A673 (cell line): ENCODE data around the gene EFCAB8. TPM values are rescaled to one million over a fixed set of nuclear protein-coding genes. Genes with fewer than 3 reads are reported as not detected.

ENCODE experiments used
- BruUV-seq: library from RNA; stranded (reverse); fragments of 400-500 nt; replicated peaks from 2 replicates; lab custom pipeline; 2021; lab: Mats Ljungman, UMichigan
- CTCF ChIA-PET: fragments of 300-600 bp; sonication (Branson Sonifier 250); formaldehyde crosslinking; loops from one replicate; lab custom pipeline; 2022; ENCODE audit warnings: antibody characterized with exemption; lab: Charles Lee
- POLR2A ChIA-PET: fragments of 300-600 bp; sonication (Branson Sonifier 250); formaldehyde crosslinking; loops from one replicate; lab custom pipeline; 2022; ENCODE audit warnings: antibody characterized with exemption; ENCODE audit not compliant: low non-redundant PET; lab: Charles Lee
- DNase-seq: peaks from one replicate; pipeline ENCODE4 v3.0.0-alpha.2; 2015; ENCODE audit warnings: low spot score
- H3K27ac ChIP-seq: fragments of 200-600 bp; sonication (generic); 2 replicates; pipeline ENCODE4 v1.5.1; 2016; ENCODE audit warnings: mixed run types, low read depth, mild to moderate bottlenecking, mixed read lengths, antibody characterized with exemption, low read length; ENCODE audit not compliant: poor library complexity, severe bottlenecking
- H3K27me3 ChIP-seq: fragments of 200-600 bp; sonication (generic); replicated peaks from 2 replicates; pipeline ENCODE4 v1.6.1; 2017; ENCODE audit warnings: mixed run types, low read depth, mild to moderate bottlenecking, mixed read lengths, antibody characterized with exemption, low read length; ENCODE audit not compliant: insufficient read depth, poor library complexity
- H3K36me3 ChIP-seq: fragments of 200-600 bp; sonication (generic); 2 replicates; pipeline ENCODE4 v1.6.1; 2016; ENCODE audit warnings: mixed run types, mild to moderate bottlenecking, mixed read lengths, antibody characterized with exemption, low read length; ENCODE audit not compliant: insufficient read depth, poor library complexity, severe bottlenecking
- H3K4me1 ChIP-seq: fragments of 200-600 bp; sonication (generic); 2 replicates; pipeline ENCODE4 v1.6.1; 2017; ENCODE audit warnings: mixed run types, mild to moderate bottlenecking, mixed read lengths, antibody characterized with exemption, low read length; ENCODE audit not compliant: insufficient read depth, poor library complexity, severe bottlenecking
- H3K4me3 ChIP-seq: fragments of 200-600 bp; sonication (generic); 2 replicates; pipeline ENCODE4 v1.5.1; 2016; ENCODE audit warnings: low read depth, mixed run types, mild to moderate bottlenecking, mixed read lengths, low read length; ENCODE audit not compliant: poor library complexity, severe bottlenecking
- H3K9me3 ChIP-seq: fragments of 200-600 bp; sonication (generic); 2 replicates; pipeline ENCODE4 v1.6.1; 2016; ENCODE audit warnings: mixed run types, low read depth, mild to moderate bottlenecking, mixed read lengths, antibody characterized with exemption, low read length; ENCODE audit not compliant: poor library complexity, severe bottlenecking
- CTCF ChIP-seq: fragments of 300-800, 200-600 bp; sonication (generic); conservative IDR thresholded peaks from 2 replicates; pipeline ENCODE4 v1.5.1; 2017; ENCODE audit warnings: low read depth, mild to moderate bottlenecking, antibody characterized with exemption, low read length, moderate library complexity, mixed read lengths
- EZH2 ChIP-seq: fragments of 200-600 bp; sonication (generic); IDR thresholded peaks from 2 replicates; pipeline ENCODE4 v1.6.1; 2017; ENCODE audit warnings: borderline replicate concordance, low read depth, mild to moderate bottlenecking, mixed read lengths, antibody characterized with exemption, low read length; ENCODE audit not compliant: poor library complexity, severe bottlenecking
- intact Hi-C: fragments of 100-400 bp; cut with micrococcal nuclease; formaldehyde crosslinking; loops from one replicate; pipeline ENCODE4 v1.10.0; 2022; ENCODE audit not compliant: unreplicated experiment
- total RNA-seq: library from RNA; stranded (reverse); gene quantifications from 2 replicates; pipeline ENCODE4 v1.2.3, GENCODE V29; 2021

EFCAB8 gene
- total RNA-seq, 1 experiment from 2014 or later: not detected

- H3K4me1 ChIP-seq: no peaks in the 10 kb centered on the region
- DNase-seq: no peak
- ChIA-PET CTCF (no interaction called here), POLR2A (no interaction called here)
- intact Hi-C loops: no loop called here
- no peaks in the 10 kb centered on the region for H3K9me3 ChIP-seq
- H3K27ac ChIP-seq: no peak overlapping the region
- no peaks in the 10 kb centered on the region for H3K27me3 ChIP-seq
- no peaks in the 10 kb centered on the region for H3K36me3 ChIP-seq
- no peak overlapping the region for H3K4me3 ChIP-seq
- BruUV-seq: no TSS peak
- no peak for TF ChIP-seq CTCF
- no peak for TF ChIP-seq EZH2
These were observed 24.4 kb downstream of the EFCAB8 start for GRCh38 chr20:32883081-32883480.

GRCh38 chr20:32885185-32885584, 26.5 kb downstream of the EFCAB8 start:
- no peaks in the 10 kb centered on the region for H3K9me3 ChIP-seq
- H3K27me3 ChIP-seq: no peaks in the 10 kb centered on the region
- no peak for TF ChIP-seq EZH2
- TF ChIP-seq CTCF: no peak
- no TSS peak for BruUV-seq
- no peak for DNase-seq
- H3K4me3 ChIP-seq: no peak overlapping the region
- POLR2A ChIA-PET: no interaction called here
- no peaks in the 10 kb centered on the region for H3K4me1 ChIP-seq
- H3K36me3 ChIP-seq: no peaks in the 10 kb centered on the region
- no peak overlapping the region for H3K27ac ChIP-seq
- CTCF ChIA-PET: no interaction called here
- intact Hi-C loops: no loop called here

- TF ChIP-seq CTCF (no peak), EZH2 (no peak)
- ChIA-PET POLR2A (no interaction called here), CTCF (no interaction called here)
- H3K9me3 ChIP-seq: no peaks in the 10 kb centered on the region
- intact Hi-C loops: no loop called here
- no TSS peak for BruUV-seq
- DNase-seq: no peak
- no peaks in the 10 kb centered on the region for H3K27me3 ChIP-seq
- H3K36me3 ChIP-seq: no peaks in the 10 kb centered on the region
- no peaks in the 10 kb centered on the region for H3K4me1 ChIP-seq
- H3K4me3 ChIP-seq: no peak overlapping the region
- H3K27ac ChIP-seq: no peak overlapping the region
These were observed 27.2 kb downstream of the EFCAB8 start for GRCh38 chr20:32885952-32886351.
